Ishikawa (cell line): Measurements from ENCODE around the gene POLR1A.

ENCODE experiments used
- CEBPB ChIP-seq: IDR thresholded peaks from 2 replicates; pipeline ENCODE4 v1.6.1; 2012
- CREB1 ChIP-seq: IDR thresholded peaks from 2 replicates; pipeline ENCODE4 v1.6.1; 2012; ENCODE audit warnings: low read depth
- EGR1 ChIP-seq: IDR thresholded peaks from 2 replicates; pipeline ENCODE4 v1.6.1; 2012
- EP300 ChIP-seq: IDR thresholded peaks from 2 replicates; pipeline ENCODE4 v1.6.1; 2012; ENCODE audit warnings: borderline replicate concordance
- FOXM1 ChIP-seq: IDR thresholded peaks from 2 replicates; pipeline ENCODE4 v1.6.1; 2012; ENCODE audit warnings: low read depth, borderline replicate concordance
- MAX ChIP-seq: IDR thresholded peaks from 2 replicates; pipeline ENCODE4 v1.6.1; 2012
- RAD21 ChIP-seq: IDR thresholded peaks from 2 replicates; pipeline ENCODE4 v1.6.1; 2012; ENCODE audit warnings: low read depth
- REST ChIP-seq: IDR thresholded peaks from 2 replicates; pipeline ENCODE4 v1.6.1; 2012; ENCODE audit warnings: low read depth, mild to moderate bottlenecking
- TCF12 ChIP-seq: IDR thresholded peaks from 2 replicates; pipeline ENCODE4 v1.6.1; 2012; ENCODE audit warnings: low read depth
- TEAD4 ChIP-seq: IDR thresholded peaks from 2 replicates; pipeline ENCODE4 v1.6.1; 2012
- YY1 ChIP-seq: IDR thresholded peaks from 2 replicates; pipeline ENCODE4 v1.6.1; 2012; ENCODE audit warnings: low read depth

GRCh38 chr2:86035376-86035882, 70.3 kb downstream of the POLR1A start:
- TF ChIP-seq MAX (no peak), RAD21 (no peak), TCF12 (no peak), TEAD4 (no peak), FOXM1 (no peak), CEBPB (no peak), REST (no peak), EP300 (no peak), CREB1 (no peak), YY1 (no peak), EGR1 (no peak)
